Bone marrow (tissue), 2 donors: Measurements from ENCODE around the gene COL4A4.

ENCODE experiments used
- DNase-seq, 2 donors: peaks; one replicate each; lab custom pipeline; 2025; lab: John Stamatoyannopoulos, UW

Gene COL4A4

GRCh38 chr2:227161947-227162346 is 2.1 kb downstream of the COL4A4 start:
- DNase-seq = no peak

GRCh38 chr2:227160164-227160563 is 3.8 kb downstream of the COL4A4 start:
- DNase-seq = no peak

DNA sequence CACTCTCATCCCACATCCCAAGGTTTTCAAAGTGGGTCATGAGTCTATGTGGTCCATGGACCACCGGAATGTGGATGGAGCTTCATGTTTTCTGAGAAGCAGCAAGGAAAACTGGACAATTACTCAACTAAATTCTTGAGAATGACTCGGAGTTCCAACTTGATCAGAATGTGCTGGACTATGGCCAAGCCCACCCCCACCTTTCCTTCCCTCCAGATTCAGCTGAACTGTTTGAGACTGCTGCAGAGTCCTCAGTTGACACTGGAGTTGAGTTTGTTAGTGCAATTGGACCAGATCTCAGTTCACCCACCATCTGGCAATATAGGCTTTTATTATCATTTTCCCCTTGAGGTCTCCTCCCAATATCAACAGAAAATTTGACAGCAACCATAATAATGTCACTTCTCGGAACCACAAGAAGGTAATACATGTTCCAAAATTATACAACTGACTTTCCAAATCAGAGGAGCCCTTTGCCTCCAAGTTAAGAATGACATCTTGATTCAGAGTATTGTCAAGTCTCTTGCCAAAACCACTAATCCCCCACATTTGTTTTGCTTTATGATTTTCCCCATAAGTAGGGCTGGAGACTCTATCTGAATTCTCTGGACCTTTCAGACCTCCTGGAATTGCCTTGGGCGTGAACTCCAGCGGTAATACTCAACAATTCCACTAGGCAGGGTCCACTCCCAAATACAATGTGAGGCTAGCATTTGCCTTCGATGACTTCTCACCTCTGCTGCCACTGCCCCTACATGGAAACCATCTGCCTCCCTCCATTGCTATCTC is 8.8 kb downstream of the COL4A4 start:
- no peak for DNase-seq

- DNase-seq = no peak
These were observed 10.1 kb downstream of the COL4A4 start for GRCh38 chr2:227153758-227154486.

DNA sequence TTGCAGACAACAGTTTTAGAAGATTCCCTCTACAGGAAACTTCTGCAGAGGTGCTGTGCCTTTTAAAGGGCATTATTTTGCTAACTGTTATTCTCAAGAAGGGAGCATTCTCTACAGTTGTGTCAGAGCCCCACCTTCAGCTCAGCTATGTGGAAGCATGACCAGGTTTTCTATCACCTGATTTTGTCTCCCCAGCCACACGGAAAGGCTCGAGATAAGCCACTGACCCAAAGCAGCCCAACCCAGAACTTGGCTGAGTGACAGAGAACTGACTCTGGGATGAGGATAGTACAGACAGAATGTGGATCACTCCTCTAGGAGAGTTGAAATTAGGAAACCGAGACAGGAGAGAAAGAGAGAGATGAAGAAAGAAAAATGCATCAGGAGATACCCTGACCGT is 10.7 kb downstream of the COL4A4 start:
- no peak for DNase-seq

- DNase-seq = no peak
These were observed 11.8 kb downstream of the COL4A4 start for GRCh38 chr2:227152093-227152766.

- DNase-seq = no peak
These were observed 13.6 kb downstream of the COL4A4 start for GRCh38 chr2:227150222-227150936.

DNA sequence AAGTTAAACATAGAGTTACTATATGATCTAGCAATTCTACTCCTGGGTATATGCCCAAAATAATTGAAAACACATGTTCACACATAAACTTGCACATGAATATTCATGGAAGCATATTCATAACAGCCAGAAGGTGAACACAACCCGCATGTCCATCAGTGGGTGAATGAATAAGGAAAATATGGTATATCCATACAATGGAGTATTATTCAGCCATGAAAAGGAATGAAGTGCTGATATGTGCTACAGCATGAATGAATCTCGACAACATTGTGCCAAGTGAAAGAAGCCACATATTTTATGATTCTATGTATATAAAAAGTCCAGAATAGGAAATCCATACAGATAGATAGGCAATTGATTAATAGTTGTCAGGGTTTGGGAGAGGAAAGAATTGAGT is 15.9 kb downstream of the COL4A4 start:
- DNase-seq = no peak

DNA sequence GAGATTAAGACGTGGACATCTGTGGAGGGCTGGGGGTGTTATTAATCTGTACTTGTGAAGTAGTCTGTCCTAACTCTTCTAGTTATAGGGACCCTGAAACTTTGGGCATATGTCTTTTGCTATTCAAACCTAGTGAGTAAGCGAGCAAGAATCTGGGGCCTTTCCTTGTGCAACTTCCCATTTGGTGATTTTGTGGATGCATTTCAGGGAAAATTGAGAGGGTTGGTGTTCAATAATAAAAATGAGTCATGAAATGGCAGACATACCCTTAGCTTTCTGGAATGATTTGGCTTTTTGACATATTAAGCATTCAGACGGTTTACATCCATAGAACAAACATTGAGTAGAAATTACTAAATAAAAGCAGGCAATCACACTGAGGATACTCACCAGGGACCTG is 17.0 kb downstream of the COL4A4 start:
- no peak for DNase-seq

DNA sequence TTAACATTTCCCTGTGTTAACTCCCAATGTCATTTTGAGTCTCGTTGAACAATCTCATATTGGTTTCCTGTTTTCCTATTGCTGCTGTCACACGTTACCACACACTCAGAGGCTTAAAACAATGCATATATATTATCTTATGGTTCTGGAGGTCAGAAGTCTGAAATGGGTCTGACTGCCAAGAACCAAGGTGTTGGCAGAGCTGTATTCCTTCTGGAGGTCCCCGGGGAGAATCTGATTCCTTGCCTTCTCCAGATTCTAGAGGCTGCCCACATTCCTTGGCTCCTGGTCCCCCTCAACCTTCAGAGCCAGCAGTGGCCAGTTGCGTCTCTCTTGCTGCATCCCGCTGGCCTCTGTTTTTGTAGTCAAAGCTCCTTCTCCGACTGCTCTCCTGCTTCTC is 17.5 kb downstream of the COL4A4 start:
- no peak for DNase-seq

GRCh38 chr2:227143895-227144294 is 20.1 kb downstream of the COL4A4 start:
- no peak for DNase-seq

DNA sequence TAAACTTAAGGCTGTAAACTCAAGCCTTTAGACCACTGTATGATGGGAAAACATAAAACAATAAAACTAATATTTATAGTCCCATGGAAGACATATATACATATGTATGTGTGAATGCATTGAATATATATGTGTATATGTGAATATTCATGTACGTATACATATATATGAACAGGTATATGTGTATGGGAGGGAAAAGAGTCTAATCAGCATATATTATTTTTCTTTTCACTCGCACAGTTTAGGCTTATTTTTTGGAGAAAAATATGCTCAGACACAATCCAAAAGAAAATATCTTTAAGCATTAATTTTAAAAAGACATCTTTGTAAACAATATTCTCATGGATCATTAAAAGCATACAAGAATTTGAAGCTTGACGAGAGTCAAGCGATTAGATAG is 22.7 kb downstream of the COL4A4 start:
- DNase-seq = no peak

DNA sequence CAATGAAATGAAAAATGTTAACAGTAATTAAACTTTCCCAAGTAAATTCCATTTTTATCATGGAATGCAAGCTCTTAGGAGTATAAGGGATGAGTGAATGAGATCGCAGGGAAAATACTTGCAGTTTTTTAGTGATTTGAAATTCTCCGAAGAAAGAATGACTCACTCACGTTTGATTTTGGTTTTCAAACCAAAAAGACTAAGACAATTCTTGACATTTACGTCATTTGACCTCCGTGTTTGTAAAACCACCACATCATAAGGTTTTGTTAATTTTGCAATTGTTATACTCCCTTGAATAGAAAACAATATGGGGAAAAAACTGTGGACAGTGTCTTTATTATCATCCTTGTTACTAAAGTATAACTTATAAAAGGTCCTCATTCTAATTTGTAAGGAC is 29.4 kb downstream of the COL4A4 start:
- DNase-seq = no peak

- DNase-seq = no peak
These were observed 31.0 kb downstream of the COL4A4 start for GRCh38 chr2:227132986-227133385.

- no peak for DNase-seq
These were observed 33.4 kb downstream of the COL4A4 start for GRCh38 chr2:227130636-227131035.

DNA sequence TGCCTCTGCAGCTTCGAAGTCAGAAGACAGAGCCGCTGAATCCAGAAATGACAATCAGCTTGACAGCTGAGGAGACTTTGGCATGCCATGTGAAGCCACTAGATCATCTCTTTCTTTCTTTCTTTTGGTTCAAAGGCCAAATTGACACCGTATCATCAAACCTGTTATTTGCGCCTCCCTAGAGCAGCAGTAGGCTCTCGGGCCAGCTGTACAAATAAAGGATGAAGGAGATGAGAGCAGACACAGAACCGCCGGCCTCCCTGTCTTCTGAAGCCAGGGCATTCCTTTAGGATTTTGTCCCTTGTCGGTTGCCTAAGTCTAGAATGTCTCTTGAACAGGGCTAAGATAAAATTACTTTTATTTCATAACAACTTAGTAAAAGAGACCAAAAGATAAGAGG is 36.8 kb downstream of the COL4A4 start:
- DNase-seq = no peak

GRCh38 chr2:227125506-227125905 is 38.5 kb downstream of the COL4A4 start:
- no peak for DNase-seq

GRCh38 chr2:227124811-227125210 is 39.2 kb downstream of the COL4A4 start:
- no peak for DNase-seq

DNA sequence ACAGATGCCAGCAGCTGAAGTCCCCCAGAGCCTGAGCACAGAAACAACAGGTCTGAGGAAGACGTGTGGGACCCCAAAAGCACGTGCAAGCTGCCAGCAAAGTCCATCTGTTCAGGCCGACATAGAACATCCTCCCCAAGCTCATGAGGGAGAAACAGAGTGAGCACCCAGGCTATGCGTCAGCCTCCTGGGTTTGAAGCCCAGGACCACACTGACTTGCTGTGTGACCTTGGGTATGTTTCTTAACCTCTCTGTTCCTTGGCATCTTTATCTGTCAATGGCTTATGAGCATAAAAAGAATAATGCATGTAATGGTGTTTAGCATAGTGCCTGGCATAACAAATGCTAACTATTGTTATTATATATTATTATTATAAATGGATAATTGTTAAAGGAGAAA is 40.3 kb downstream of the COL4A4 start:
- no peak for DNase-seq

- DNase-seq = no peak
These were observed 45.7 kb downstream of the COL4A4 start for GRCh38 chr2:227118353-227118752.

- DNase-seq = no peak
These were observed 46.2 kb downstream of the COL4A4 start for GRCh38 chr2:227117852-227118251.

- DNase-seq = no peak
These were observed 47.0 kb downstream of the COL4A4 start for GRCh38 chr2:227117027-227117426.
